Gastrocnemius medialis (tissue), 4 donors: Measurements from ENCODE around the gene TUBAL3.

Source experiments
- POLR2A ChIP-seq, 2 donors: fragments of 450-650 bp; IDR thresholded peaks; one replicate each; pipeline ENCODE4 v1.6.1; 2017; ENCODE audit warnings: antibody characterized with exemption in 2 of 2, mild to moderate bottlenecking in 2 of 2, moderate library complexity in 2 of 2
- TF ChIP-seq, protein P1 (sequence below), 5 experiments: fragments of 450-650 bp in 3 of 5; fragments of 200-600 bp in 2 of 5; sonication (generic) in 2 of 5; IDR thresholded peaks in 4 of 5; conservative IDR thresholded peaks in 1 of 5; 1 replicate in 4 of 5; 2 replicates in 1 of 5; pipeline ENCODE4 v1.5.1; 2016 to 2019; ENCODE audit warnings: antibody characterized with exemption in 5 of 5, mild to moderate bottlenecking in 3 of 5, moderate library complexity in 3 of 5

DNA sequence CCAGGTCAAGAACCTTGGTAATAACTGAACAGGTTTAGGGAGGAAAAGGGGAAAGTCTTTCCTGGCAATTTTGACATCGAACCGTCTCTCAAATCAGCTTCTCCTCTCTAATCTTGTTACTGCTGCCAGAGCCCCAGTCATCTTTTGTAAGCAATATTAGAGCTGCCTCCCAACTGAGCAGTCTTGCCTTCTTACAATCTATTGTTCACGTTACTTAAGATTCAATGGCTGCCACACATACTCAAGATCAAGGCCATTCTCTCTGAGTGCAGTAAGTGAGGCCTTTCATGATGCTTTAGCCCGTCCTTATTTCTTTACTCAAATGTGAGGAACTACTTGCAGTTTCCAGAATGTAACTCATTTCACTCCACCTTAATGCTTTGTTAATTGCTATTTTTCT, 20.1 kb upstream of the TUBAL3 start:
- TF ChIP-seq, protein P1, sequence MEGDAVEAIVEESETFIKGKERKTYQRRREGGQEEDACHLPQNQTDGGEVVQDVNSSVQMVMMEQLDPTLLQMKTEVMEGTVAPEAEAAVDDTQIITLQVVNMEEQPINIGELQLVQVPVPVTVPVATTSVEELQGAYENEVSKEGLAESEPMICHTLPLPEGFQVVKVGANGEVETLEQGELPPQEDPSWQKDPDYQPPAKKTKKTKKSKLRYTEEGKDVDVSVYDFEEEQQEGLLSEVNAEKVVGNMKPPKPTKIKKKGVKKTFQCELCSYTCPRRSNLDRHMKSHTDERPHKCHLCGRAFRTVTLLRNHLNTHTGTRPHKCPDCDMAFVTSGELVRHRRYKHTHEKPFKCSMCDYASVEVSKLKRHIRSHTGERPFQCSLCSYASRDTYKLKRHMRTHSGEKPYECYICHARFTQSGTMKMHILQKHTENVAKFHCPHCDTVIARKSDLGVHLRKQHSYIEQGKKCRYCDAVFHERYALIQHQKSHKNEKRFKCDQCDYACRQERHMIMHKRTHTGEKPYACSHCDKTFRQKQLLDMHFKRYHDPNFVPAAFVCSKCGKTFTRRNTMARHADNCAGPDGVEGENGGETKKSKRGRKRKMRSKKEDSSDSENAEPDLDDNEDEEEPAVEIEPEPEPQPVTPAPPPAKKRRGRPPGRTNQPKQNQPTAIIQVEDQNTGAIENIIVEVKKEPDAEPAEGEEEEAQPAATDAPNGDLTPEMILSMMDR (IDR thresholded peaks at IDR 0.05 in 4 of 5, conservative IDR thresholded peaks at IDR 0.05 in 1 of 5) = no peak
- TF ChIP-seq POLR2A (IDR thresholded peaks at IDR 0.05) = no peak
